MM.1S (cell line): ENCODE results near the gene UGT1A5.

ENCODE experiments used
- EZH2phosphoT487 ChIP-seq: fragments of 300-600 bp; sonication (generic); IDR thresholded peaks from 2 replicates; pipeline ENCODE4 v1.6.1; 2018; ENCODE audit warnings: antibody characterized with exemption, low read length
- TF ChIP-seq, protein P1 (sequence below): fragments of 300-600 bp; sonication (generic); IDR thresholded peaks from 2 replicates; pipeline ENCODE4 v1.5.1; 2016; ENCODE audit warnings: antibody characterized with exemption, low read length, mixed read lengths

DNA sequence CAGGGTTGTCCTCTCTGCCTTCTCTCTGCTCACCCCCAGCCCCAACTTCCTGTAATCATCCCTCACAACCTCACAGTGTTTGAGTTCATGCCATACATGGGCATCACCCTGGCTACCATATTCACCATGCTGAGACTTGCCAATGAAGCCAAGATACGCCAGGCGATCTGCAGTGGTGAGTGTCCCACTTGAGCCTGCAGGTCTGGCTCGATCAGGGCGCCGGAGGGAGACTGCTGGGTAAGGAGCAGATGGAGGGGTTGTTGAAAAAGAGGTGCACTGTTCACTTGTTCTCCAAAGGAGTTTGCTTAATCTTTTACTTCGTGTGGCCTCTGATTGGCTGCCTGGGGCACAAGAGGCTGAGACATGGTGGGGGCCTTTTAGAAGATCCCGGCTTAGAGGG lies 80.0 kb downstream of the UGT1A5 start:
- no peak for TF ChIP-seq EZH2phosphoT487
- TF ChIP-seq, protein P1, sequence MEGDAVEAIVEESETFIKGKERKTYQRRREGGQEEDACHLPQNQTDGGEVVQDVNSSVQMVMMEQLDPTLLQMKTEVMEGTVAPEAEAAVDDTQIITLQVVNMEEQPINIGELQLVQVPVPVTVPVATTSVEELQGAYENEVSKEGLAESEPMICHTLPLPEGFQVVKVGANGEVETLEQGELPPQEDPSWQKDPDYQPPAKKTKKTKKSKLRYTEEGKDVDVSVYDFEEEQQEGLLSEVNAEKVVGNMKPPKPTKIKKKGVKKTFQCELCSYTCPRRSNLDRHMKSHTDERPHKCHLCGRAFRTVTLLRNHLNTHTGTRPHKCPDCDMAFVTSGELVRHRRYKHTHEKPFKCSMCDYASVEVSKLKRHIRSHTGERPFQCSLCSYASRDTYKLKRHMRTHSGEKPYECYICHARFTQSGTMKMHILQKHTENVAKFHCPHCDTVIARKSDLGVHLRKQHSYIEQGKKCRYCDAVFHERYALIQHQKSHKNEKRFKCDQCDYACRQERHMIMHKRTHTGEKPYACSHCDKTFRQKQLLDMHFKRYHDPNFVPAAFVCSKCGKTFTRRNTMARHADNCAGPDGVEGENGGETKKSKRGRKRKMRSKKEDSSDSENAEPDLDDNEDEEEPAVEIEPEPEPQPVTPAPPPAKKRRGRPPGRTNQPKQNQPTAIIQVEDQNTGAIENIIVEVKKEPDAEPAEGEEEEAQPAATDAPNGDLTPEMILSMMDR: no peak
